Measurements from ENCODE around the gene LAMC3.
"Not testable (repeated sequence)": the region's sequence is repeated elsewhere in the genome, so short reads cannot be mapped to it uniquely, and the experiment has no call there.

LAMC3 gene

GRCh38 chr9:131028931-131029573 is 20.1 kb downstream of the LAMC3 start:
- no peak for DNase-seq (ENCODE audit: low read depth in 2 of 2)

- DNase-seq (ENCODE audit: low read depth in 2 of 2) = no peak
Measured at GRCh38 chr9:131029574-131029952, 20.6 kb downstream of the LAMC3 start.

- DNase-seq (ENCODE audit: low read depth in 2 of 2) = no peak
Measured at GRCh38 chr9:131030239-131031004, 21.4 kb downstream of the LAMC3 start.

DNA sequence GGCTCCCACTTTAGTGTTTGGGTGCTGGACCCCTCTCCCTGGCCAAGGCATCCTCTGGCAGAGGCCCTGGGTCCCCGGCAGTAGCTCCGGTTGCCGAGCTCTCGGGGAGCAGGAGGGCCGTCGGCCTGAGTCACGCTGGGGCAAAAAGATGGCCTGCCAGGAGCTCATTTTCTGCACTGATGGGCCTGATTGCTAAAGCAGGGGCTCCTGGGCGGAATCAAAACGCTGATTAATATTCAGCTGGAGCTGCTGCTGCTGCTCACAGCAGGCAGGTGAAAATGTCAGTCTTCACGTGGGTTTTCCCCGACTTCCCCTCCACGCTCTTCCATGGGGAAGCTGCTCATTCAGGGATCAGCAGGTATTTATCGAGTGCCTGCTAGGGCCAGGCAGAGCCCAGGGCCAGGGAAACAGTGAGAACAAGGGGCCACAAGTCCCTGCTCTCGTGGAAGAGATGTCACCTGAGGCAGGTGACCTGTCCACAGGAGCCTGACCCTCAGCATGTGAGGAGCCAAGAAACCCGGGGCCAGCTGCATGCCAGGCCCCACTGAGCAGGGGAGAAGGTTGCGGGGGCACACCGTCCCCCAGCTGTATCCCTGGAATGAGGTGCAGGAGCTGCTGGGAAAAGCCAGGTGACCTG is 22.1 kb downstream of the LAMC3 start:
- no peak for DNase-seq (ENCODE audit: low read depth in 2 of 2)

- no peak for DNase-seq (ENCODE audit: low read depth in 2 of 2)
Measured at GRCh38 chr9:131031642-131032005, 22.6 kb downstream of the LAMC3 start.

DNA sequence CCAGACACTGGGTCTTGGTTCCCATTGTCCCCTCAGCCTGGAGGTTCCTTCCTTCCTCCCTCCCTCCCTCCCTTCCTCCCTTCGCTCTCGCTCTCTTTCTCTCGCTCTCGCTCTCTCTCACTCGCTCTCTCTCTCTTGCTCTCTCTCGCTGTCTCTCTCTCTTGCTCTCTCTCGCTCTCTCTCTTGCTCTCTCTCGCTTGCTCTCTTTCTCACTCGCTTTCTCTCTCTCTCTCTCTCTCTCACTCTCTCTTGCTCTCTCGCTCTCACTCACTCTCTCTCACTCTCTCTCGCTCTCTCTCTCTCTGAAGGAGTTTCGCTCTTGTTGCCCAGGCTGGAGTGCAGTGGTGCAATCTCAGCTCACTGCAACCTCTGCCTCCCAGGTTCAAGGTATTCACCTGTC is 23.4 kb downstream of the LAMC3 start:
- no peak for DNase-seq (ENCODE audit: low read depth in 2 of 2)

DNA sequence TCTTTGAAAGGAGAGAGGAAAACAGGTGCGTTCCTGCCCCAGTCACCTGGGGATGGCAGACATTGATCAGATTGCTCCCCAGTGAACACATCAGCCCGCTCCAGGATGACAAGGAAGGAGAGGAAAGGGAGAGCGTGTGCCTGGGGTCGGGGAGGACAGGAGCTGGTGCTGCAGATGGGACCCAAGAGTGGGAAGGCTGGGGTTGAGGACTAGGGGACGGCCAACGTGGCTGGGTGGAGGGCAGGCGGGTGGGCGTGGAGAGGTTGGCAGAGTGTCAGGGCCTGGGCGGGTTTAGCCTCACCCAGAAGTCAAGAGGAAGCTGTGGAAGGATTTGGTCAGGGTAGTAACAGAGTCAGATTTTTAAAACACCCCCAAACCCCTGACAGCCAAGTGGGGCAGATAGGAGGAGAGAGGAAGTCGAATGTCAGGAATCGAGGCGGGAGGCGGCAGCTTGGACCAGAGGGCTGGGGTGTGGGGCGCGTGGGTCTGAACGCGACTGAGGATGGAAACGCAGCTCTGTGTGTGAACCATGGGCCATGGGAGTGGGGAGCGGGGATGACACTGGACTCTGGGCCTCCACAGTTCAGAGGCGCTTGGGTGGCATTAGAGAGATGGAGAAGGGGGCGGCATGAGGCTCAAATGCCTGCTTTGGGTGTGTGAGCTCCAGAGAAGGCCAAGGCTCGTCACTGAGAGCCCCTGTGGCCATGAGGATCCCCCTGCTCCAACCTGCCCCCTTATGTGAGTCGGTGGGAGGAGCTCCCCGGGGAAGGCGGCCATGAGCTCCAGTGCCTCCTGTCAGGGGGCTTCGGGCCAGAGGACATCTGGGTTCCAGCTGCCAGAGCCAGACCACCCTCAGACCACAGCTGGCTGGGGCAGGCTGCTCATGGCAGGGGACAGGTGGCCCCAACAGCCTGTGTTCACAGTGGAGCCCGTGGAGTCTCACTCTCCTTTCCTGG is 24.6 kb downstream of the LAMC3 start:
- DNase-seq (ENCODE audit: low read depth in 2 of 2) = no peak

DNA sequence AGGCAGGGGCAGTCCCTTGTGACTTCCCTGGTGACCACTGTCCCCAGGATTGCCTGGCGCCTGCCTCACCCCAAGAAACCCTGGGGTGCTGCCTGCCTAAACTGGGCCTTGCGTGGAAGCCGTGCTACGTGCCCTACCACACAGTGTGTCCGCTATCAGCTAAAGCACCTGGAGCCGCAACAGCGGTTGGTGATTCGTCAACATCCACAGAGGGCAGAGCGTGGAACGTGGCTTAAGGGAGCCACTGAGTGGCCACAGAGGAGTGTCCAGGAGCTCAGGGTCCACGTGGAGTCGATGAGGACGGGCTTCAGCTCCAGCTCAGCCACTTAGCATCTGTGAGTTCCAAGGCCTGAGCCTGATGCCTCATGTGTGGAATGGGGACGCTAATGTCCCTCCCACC is 25.3 kb downstream of the LAMC3 start:
- DNase-seq (ENCODE audit: low read depth in 2 of 2) = no peak

DNA sequence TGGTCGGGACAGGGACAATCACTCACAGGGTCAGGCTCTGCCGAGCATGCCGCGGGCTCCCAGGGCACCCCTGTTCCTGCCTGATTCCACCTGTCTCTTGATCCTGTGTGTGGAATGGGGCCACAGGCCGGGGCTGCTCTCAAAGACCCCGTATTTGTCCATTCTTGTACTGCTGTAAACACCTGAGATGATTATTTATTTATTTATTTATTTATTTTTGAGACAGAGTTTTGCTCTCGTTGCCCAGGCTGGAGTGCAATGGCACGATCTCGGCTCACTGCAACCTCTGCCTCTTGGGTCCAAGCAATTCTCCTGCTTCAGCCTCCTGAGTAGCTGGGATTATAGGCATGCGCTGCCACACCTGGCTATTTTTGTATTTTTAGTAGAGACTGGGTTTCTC is 25.8 kb downstream of the LAMC3 start:
- not testable (repeated sequence) for DNase-seq (ENCODE audit: low read depth in 2 of 2)

GRCh38 chr9:131035548-131035947 is 26.6 kb downstream of the LAMC3 start:
- no peak for DNase-seq (ENCODE audit: low read depth in 2 of 2)

DNA sequence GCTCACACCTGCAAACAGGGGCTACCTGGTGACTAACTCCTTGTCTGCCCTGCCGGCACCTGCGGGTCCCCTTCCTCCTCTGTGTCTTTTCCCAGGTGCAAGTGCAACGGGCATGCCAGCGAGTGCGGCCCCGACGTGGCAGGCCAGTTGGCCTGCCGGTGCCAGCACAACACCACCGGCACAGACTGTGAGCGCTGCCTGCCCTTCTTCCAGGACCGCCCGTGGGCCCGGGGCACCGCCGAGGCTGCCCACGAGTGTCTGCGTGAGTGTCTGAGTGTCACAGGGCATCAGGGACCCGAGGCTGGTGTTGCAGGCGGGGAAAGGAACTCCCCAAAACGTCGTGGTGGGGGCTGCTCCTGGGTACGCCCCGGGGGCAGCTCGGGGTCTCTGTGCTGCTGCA is 27.1 kb downstream of the LAMC3 start:
- no peak for DNase-seq (ENCODE audit: low read depth in 2 of 2)

GRCh38 chr9:131036529-131037334 is 27.8 kb downstream of the LAMC3 start:
- DNase-seq (ENCODE audit: low read depth in 2 of 2) = no peak

DNA sequence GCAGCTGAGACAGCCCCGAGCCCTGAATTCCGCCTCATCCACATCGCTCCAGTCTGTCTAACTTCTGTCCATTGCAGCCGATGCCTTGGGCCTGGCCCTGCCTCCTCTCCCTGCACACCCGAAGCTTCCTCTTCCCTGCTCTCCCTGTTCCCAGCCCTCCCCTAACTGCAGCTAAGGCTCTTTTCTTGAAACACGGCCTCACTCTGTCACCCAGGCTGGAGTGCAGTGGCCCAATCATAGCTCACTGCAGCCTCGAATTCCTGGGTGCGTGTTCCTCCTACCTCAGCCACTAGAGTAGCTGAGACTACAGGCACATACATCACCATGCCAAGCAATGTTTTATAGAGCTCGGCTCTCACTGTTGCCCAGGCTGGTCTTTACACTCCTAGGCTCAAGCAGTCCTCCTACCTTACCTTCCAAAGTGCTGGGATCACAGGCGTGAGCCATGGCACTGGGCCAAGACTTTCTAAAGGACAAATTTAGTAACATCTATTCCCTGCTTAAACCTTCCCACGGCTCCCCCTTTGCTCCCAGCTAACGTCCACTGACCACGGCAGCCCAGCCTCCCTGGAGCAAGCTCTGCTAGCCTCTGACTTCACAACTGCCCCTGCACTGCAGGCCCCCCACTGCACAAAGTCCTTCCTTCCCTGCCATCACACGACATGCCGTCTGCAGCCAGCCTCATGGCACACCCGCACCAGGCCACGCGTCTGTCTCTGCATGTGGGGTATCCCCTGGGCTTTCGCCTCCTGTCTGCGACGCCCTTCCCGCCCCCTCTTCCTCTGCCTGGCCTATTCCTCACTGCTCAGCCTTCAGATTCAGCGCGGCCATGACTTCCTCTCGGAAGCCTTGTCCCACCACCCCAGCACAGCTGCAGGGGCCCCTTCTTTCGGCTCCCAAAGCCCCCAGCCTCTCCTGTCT is 28.6 kb downstream of the LAMC3 start:
- DNase-seq (ENCODE audit: low read depth in 2 of 2) = no peak

DNA sequence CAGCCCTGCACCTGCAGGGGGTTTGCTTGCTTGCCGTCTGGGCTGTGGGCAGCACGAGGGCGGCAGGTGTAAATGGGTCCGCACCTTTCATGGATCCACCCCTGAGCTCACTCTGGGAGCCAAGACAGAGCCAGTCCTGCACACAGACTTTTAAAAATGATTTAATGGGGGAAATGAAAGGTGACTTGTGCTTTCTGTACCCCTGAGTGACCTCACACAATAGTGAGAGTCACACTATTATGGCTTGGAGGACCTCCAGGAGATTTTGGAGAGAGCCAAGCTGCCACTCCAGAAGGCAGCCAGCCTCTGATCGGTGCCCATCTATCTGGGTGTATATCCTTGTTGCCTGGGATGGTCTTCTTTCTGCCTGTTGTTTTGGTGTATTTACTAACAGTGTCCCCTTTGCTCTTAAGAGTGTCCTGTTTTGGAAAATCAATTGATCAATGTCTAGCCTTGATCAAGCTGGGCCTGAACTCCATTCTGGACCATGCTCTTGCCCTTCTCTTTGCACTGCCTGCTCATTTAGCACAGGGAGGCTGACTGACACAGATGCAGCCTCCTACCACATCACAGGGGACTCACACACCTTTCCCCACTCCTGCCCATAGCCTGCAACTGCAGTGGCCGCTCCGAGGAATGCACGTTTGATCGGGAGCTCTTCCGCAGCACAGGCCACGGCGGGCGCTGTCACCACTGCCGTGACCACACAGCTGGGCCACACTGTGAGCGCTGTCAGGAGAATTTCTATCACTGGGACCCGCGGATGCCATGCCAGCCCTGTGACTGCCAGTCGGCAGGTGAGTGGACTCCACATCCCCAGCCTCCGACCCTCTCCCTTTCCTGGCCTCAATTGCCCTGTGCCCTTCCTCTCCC is 29.5 kb downstream of the LAMC3 start:
- no peak for DNase-seq (ENCODE audit: low read depth in 2 of 2)

DNA sequence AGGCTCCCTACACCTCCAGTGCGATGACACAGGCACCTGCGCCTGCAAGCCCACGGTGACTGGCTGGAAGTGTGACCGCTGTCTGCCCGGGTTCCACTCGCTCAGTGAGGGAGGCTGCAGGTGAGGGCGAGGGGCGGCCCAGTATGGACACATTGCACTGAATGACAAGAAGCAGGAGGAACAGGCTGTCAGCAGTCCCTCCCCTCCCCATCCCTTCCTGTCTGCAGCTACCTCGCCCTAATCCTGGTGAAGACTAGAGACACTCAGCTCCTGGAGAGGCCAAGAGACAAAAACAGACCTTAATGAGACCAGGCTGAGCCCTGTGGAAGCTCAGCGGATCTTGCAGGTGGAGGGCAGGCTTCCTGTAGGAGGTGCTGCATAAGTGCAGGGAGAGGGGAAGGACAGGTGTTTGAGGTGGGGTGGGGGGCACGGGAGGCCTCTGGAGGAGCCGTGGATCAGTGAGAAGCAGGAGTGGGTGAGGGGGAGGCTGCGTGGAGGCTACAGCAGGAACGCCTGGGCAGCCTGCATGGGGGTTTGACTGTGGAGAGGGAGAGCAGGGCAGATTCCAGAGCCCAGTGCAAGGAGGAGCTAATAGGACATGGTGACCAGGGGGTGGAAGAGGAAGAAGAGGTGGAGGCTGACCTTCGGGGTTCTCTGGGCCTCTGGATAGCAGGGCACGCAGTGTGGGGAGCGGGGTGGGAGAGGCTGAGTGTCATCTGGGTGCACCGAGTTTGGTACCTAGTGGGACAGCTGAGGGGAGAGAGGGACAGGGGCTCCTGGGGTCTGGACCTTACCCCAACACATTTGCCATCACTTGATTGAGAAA is 30.4 kb downstream of the LAMC3 start:
- no peak for DNase-seq (ENCODE audit: low read depth in 2 of 2)

DNA sequence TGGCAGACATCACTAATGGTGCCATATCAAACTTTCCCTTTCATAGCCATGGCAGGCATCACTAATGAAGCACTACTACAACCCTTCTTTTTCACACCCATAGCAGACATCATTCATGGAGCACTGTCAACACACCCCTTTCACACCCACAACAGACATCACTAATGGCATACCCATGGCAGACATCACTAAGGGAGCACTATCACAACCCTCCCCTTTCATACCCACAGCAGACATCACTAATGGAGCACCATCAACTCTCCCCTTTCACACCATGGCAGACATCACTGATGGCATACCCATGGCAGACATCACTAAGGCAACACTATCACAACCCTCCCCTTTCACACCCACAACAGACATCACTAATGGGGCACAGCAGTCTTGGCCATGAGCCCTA is 33.7 kb downstream of the LAMC3 start:
- no peak for DNase-seq (ENCODE audit: low read depth in 2 of 2)

- no peak for DNase-seq (ENCODE audit: low read depth in 2 of 2)
Measured at GRCh38 chr9:131043087-131043486, 34.1 kb downstream of the LAMC3 start.

DNA sequence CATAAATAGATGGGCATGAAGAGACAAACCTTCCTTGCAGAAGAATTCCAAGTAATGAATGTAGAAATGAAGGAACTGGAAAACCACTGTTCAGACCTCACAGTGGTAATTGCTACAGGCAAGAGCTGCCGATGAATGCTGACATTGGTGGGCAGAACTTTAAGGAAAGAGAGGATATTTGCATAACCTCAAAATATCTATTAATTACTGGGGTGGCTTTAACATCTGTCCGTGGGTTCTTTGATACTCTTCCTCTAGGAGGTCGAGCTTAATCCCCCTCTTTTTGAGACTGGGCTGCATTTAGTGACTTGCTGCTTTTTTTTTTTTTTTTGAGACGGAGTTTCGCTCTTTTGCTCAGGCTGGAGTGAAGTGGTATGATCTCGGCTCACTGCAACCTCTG is 34.7 kb downstream of the LAMC3 start:
- DNase-seq (ENCODE audit: low read depth in 2 of 2) = no peak

Measured in activated CD8-positive, alpha-beta memory T cell treated with anti-CD3 and anti-CD28 coated beads for 4 hours (primary cell).